Adipocyte (in vitro differentiated cells): ENCODE data around the gene BANP.

Experiments
- DNase-seq: peaks from one replicate; pipeline ENCODE4 v3.0.0-alpha.2; 2015; ENCODE audit warnings: low read depth
- H3K27me3 ChIP-seq: replicated peaks from 2 replicates; pipeline ENCODE4 v1.7.0; 2013; ENCODE audit warnings: mild to moderate bottlenecking, low read length, moderate library complexity; ENCODE audit not compliant: control insufficient read depth, insufficient read depth
- H3K36me3 ChIP-seq: 2 replicates; pipeline ENCODE4 v1.7.0; 2013; ENCODE audit warnings: low read length, mild to moderate bottlenecking, moderate library complexity; ENCODE audit not compliant: control insufficient read depth, insufficient read depth, severe bottlenecking
- H3K4me1 ChIP-seq: 2 replicates; pipeline ENCODE4 v1.7.0; 2013; ENCODE audit warnings: mild to moderate bottlenecking, low read length, moderate library complexity; ENCODE audit not compliant: control insufficient read depth, insufficient read depth
- H3K4me3 ChIP-seq: 2 replicates; pipeline ENCODE4 v1.7.0; 2013; ENCODE audit warnings: mild to moderate bottlenecking, low read length, moderate library complexity
- H3K9ac ChIP-seq: 2 replicates; pipeline ENCODE4 v1.7.0; 2013; ENCODE audit warnings: mild to moderate bottlenecking, low read length, moderate library complexity
- H3K9me3 ChIP-seq: 2 replicates; pipeline ENCODE4 v1.7.0; 2013; ENCODE audit warnings: mild to moderate bottlenecking, low read length, moderate library complexity; ENCODE audit not compliant: control insufficient read depth

The BANP gene

GRCh38 chr16:88059701-88060386, 108.6 kb downstream of the BANP start:
- Histone ChIP-seq H3K9me3 (no peaks in the 10 kb centered on the region), H3K4me3 (no peak overlapping the region), H3K9ac (no peak overlapping the region), H3K27me3 (no peaks in the 10 kb centered on the region), H3K36me3 (peaks cover 7% of the 10 kb centered on the region), H3K4me1 (peaks cover 31% of the 10 kb centered on the region)
- no peak for DNase-seq

- peaks cover 33% of the 10 kb centered on the region for H3K4me1 ChIP-seq
- H3K36me3 ChIP-seq = peaks cover 7% of the 10 kb centered on the region
- no peaks in the 10 kb centered on the region for H3K27me3 ChIP-seq
- no peaks in the 10 kb centered on the region for H3K9me3 ChIP-seq
- no peak for DNase-seq
- no peak overlapping the region for H3K4me3 ChIP-seq
- H3K9ac ChIP-seq = no peak overlapping the region
These were observed 109.4 kb downstream of the BANP start for GRCh38 chr16:88060524-88061219.

- Histone ChIP-seq H3K27me3 (no peaks in the 10 kb centered on the region), H3K9ac (no peak overlapping the region), H3K36me3 (peaks cover 7% of the 10 kb centered on the region), H3K4me1 (peaks cover 33% of the 10 kb centered on the region), H3K9me3 (no peaks in the 10 kb centered on the region), H3K4me3 (no peak overlapping the region)
- DNase-seq = no peak
These were observed 110.3 kb downstream of the BANP start for GRCh38 chr16:88061346-88062110.

DNA sequence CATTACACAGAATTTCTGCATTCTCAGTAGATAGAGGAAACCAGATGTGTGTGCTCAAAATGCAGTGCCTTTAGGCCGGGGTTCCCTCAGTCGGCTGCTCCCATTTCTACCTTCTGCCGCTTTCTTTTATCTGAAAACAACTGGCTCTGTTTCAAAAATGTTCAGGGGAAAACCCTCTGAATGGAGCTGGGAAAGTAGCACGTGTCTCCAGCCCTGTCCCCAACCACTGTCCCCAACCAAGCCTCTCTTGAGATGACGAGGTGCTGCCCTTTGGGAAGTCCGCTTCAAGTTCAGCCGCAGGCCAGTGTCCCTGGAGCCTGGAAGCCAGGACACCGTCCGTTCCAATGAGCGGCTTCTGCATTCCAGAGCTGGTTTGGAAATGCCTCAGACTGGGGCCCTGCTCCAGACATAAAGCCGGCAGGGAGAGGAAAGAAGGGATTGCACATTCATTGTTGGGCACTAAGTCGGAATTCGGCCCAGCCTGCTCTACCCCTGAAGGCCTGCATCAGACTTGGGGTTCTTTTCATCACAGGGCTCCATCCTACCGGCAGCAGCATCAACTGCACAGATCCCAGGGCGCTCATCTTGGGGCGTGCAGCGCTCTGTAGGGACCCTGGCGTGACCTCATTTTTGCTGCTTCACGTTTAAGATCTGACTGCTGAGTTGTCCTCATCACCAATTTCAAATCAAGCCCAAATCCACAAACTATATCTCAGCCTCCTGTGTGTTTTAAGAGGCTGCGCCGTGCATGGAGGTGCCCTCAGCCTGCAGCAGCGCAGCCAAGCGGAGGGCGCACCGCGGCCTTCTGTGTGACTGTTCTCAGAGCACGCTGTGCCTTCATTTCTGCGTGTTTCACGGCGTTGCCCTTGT, 111.3 kb downstream of the BANP start:
- H3K9me3 ChIP-seq = no peaks in the 10 kb centered on the region
- H3K4me1 ChIP-seq = peaks cover 33% of the 10 kb centered on the region
- no peaks in the 10 kb centered on the region for H3K27me3 ChIP-seq
- H3K9ac ChIP-seq = peak overlapping the region; percentile 80
- peaks cover 7% of the 10 kb centered on the region for H3K36me3 ChIP-seq
- peak; percentile 94 for DNase-seq
- H3K4me3 ChIP-seq = peak overlapping the region; percentile 52

DNA sequence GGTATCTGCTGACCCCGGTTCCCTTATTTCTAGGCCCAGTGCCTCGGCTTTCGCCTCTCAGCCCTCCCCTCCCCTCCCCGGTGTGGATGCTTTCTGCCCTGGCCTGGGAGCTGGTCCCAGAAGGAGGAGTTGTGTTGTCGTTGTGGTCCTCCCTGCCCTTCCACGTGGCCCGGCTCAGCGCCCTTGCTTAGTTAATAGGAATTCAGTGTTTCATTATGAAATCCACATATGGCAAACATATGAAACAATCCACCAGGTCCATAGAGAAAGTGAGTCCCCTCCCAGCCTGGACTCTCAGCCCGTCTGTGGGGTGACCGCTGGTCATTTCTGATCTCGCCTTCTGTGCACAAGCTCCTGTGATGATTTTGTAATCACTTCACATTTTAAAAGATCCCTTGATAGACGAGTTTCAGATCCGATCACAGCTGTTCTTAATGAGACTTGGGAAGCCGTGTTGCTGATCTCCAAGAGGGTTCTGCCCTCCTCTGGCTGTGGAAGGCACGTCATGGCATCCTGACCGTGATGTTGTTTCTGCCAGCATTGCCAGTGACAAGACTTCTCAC, 112.1 kb downstream of the BANP start:
- Histone ChIP-seq H3K4me1 (peaks cover 33% of the 10 kb centered on the region), H3K36me3 (peaks cover 7% of the 10 kb centered on the region), H3K4me3 (peak overlapping the region; percentile 52), H3K9ac (peak overlapping the region; percentile 80), H3K9me3 (no peaks in the 10 kb centered on the region), H3K27me3 (no peaks in the 10 kb centered on the region)
- peak; percentile 91 for DNase-seq

DNA sequence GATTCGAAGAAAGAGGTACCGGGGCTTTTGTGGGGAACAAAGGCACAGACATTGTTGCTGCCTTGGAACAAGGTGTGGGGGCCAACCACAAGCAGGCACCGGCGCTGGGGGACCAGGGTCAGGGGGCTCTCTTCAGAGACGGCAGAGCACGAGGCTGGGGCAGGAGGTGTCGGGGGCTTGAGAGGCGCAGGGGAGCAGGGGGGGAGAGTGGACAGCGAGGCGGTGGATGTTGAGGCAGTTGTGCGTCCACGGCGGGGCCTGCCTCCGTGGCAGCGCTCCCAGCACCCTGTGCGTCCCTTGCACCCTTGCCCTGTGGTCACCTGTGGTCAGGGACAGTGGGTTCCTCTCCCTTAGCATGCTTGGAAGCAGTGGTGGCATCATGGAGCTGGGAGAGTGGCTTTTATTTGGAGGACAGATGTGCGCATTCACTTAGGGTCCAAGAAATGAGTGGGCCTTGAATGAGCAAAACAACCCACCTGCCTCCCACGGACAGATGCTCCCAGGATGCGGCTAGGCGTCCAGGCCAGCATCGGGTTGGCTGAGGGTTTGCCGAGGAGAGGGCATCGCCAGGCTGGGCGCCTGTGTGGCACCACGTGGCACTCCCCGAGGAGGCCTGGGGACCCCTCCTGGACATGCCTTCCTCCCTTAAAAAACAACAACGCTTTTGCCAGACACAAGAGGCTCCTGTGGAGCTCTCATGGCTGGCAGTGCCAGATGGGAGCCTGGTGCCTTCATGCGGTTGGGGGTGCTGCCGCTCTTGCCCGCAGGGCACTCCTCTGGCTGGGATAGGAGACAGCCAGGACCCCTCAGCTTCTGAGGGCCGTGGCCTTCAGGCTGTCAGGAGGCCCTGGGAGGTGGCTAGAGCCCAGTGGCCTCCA, 113.0 kb downstream of the BANP start:
- H3K27me3 ChIP-seq = no peaks in the 10 kb centered on the region
- H3K4me1 ChIP-seq = peaks cover 33% of the 10 kb centered on the region
- peaks cover 7% of the 10 kb centered on the region for H3K36me3 ChIP-seq
- DNase-seq = no peak
- H3K9ac ChIP-seq = peak overlapping the region; percentile 80
- H3K9me3 ChIP-seq = no peaks in the 10 kb centered on the region
- H3K4me3 ChIP-seq = no peak overlapping the region

- Histone ChIP-seq H3K36me3 (peaks cover 8% of the 10 kb centered on the region), H3K27me3 (no peaks in the 10 kb centered on the region), H3K9ac (peak overlapping the region; percentile 22)
These were observed 113.9 kb downstream of the BANP start for GRCh38 chr16:88064889-88065746.

GRCh38 chr16:88065747-88066142, 114.5 kb downstream of the BANP start:
- H3K9ac ChIP-seq = no peak overlapping the region
- H3K27me3 ChIP-seq = no peaks in the 10 kb centered on the region
- DNase-seq = no peak
- H3K36me3 ChIP-seq = peaks cover 11% of the 10 kb centered on the region
- no peak overlapping the region for H3K4me3 ChIP-seq
- H3K4me1 ChIP-seq = peaks cover 33% of the 10 kb centered on the region
- no peaks in the 10 kb centered on the region for H3K9me3 ChIP-seq

More at GRCh38 chr16:88064889-88065746, 113.9 kb downstream of the BANP start:
- peak; percentile 44 for DNase-seq
- Histone ChIP-seq H3K4me3 (no peak overlapping the region), H3K9me3 (no peaks in the 10 kb centered on the region), H3K4me1 (peaks cover 33% of the 10 kb centered on the region)

GRCh38 chr16:88066234-88066633, 115.0 kb downstream of the BANP start:
- no peaks in the 10 kb centered on the region for H3K9me3 ChIP-seq
- H3K9ac ChIP-seq = no peak overlapping the region
- H3K4me1 ChIP-seq = peaks cover 33% of the 10 kb centered on the region
- H3K36me3 ChIP-seq = peaks cover 11% of the 10 kb centered on the region
- H3K4me3 ChIP-seq = no peak overlapping the region
- no peaks in the 10 kb centered on the region for H3K27me3 ChIP-seq
- no peak for DNase-seq
